PFSK-1 (cell line): Measurements from ENCODE around the gene NKTR.

ENCODE experiments used
- POLR2AphosphoS5 ChIP-seq: IDR thresholded peaks from 2 replicates; pipeline ENCODE4 v1.6.1; 2012; ENCODE audit warnings: low read depth, mild to moderate bottlenecking, control low read depth, low read length, moderate library complexity
- REST ChIP-seq, 2 experiments: IDR thresholded peaks; 2 replicates each; pipeline versions ENCODE4 v1.6.1 to v1.8.0; 2011 to 2012; ENCODE audit warnings: low read depth in 2 of 2, low read length in 2 of 2, control low read depth in 1 of 2, inconsistent platforms in 1 of 2, mild to moderate bottlenecking in 1 of 2, moderate library complexity in 1 of 2; ENCODE audit not compliant: insufficient read depth in 1 of 2
- SIN3A ChIP-seq: IDR thresholded peaks from 2 replicates; pipeline ENCODE4 v1.6.1; 2012; ENCODE audit warnings: mild to moderate bottlenecking, low read length, moderate library complexity, borderline replicate concordance; ENCODE audit not compliant: insufficient read depth
- TAF1 ChIP-seq: IDR thresholded peaks from 2 replicates; pipeline ENCODE4 v1.6.1; 2012; ENCODE audit warnings: low read length, control low read depth, borderline replicate concordance; ENCODE audit not compliant: insufficient read depth

DNA sequence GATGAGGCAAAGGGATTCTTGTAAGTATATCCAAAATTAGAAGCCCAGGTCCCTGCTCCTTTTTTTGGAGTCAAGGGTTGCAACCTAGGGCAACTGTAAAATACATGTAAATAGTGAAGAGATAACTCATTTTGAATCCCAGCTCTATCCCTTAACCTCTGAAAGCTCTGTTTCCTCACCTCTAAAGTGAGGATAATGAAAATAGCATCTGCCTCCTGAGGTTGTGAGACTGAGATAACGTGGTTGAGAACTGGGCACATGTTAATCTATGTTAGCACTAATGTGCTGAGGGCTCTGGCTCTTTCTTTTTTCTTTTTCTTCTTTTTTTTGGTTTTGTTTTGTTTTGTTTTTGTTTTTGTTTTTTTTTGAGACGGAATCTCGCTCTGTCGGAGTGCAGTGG lies 4.8 kb upstream of the NKTR start:
- TF ChIP-seq REST (IDR thresholded peaks at IDR 0.05; ENCODE audit: insufficient read depth in 1 of 2, low read depth in 2 of 2, low read length in 2 of 2) (no peak), TAF1 (no peak), POLR2AphosphoS5 (no peak), SIN3A (no peak)
